Measurements from ENCODE around the gene SLC36A4.
"Not testable (repeated sequence)": the region's sequence is repeated elsewhere in the genome, so short reads cannot be mapped to it uniquely, and the experiment has no call there.

The SLC36A4 gene

GRCh38 chr11:93122535-93123235 is 75.1 kb downstream of the SLC36A4 start:
- no peak for DNase-seq (ENCODE audit: low read depth)

GRCh38 chr11:93118276-93118675 is 79.5 kb downstream of the SLC36A4 start:
- DNase-seq (ENCODE audit: low read depth): no peak

GRCh38 chr11:93117565-93117964 is 80.2 kb downstream of the SLC36A4 start:
- no peak for DNase-seq (ENCODE audit: low read depth)

- no peak for DNase-seq (ENCODE audit: low read depth)
Measured at GRCh38 chr11:93116641-93117441, 81.0 kb downstream of the SLC36A4 start.

GRCh38 chr11:93114304-93114703 is 83.5 kb downstream of the SLC36A4 start:
- DNase-seq (ENCODE audit: low read depth): no peak

- DNase-seq (ENCODE audit: low read depth): no peak
Measured at GRCh38 chr11:93113824-93114223, 84.0 kb downstream of the SLC36A4 start.

GRCh38 chr11:93111147-93111546 is 86.6 kb downstream of the SLC36A4 start:
- not testable (repeated sequence) for DNase-seq (ENCODE audit: low read depth)

- DNase-seq (ENCODE audit: low read depth): no peak
Measured at GRCh38 chr11:93100211-93100610, 97.6 kb downstream of the SLC36A4 start.

- no peak for DNase-seq (ENCODE audit: low read depth)
Measured at GRCh38 chr11:93099806-93100205, 98.0 kb downstream of the SLC36A4 start.

Data from T-helper 22 cell (primary cell).